Suprapubic skin (tissue), 4 donors: Measurements from ENCODE around the gene FLVCR1. TPM values are rescaled to one million over a fixed set of nuclear protein-coding genes. Genes with fewer than 3 reads are reported as not detected.
A peak's percentile ranks its signal among the peaks of the same experiment; 100 is the strongest.

Experiments used
- DNase-seq, 2 donors: peaks; one replicate each; pipeline ENCODE4 v3.0.0-alpha.2; 2019; ENCODE audit warnings: low spot score in 2 of 2
- H3K27ac ChIP-seq: fragments of 200-600 bp; sonication (generic); one replicate; pipeline ENCODE4 v1.5.1; 2019
- H3K27me3 ChIP-seq: fragments of 200-600 bp; sonication (generic); one replicate; pipeline ENCODE4 v1.5.1; 2019
- H3K36me3 ChIP-seq: fragments of 200-600 bp; sonication (generic); one replicate; pipeline ENCODE4 v1.5.1; 2019
- H3K4me1 ChIP-seq: fragments of 200-600 bp; sonication (generic); one replicate; pipeline ENCODE4 v1.5.1; 2019
- H3K4me3 ChIP-seq: fragments of 200-600 bp; sonication (generic); one replicate; pipeline ENCODE4 v1.5.1; 2019; ENCODE audit warnings: mild to moderate bottlenecking
- H3K9me3 ChIP-seq: fragments of 200-600 bp; sonication (generic); one replicate; pipeline ENCODE4 v1.5.1; 2019
- EP300 ChIP-seq: sonication (generic); formaldehyde crosslinking; IDR thresholded peaks from one replicate; pipeline ENCODE4 v1.6.1; 2017; ENCODE audit warnings: antibody characterized with exemption
- POLR2A ChIP-seq, 2 donors: fragments of 450-650 bp; IDR thresholded peaks; one replicate each; pipeline ENCODE4 v1.6.1; 2017; ENCODE audit warnings: antibody characterized with exemption in 2 of 2, mild to moderate bottlenecking in 2 of 2, moderate library complexity in 2 of 2
- POLR2AphosphoS5 ChIP-seq, 3 donors: sonication (generic); formaldehyde crosslinking; IDR thresholded peaks; one replicate each; pipeline ENCODE4 v1.6.1; 2017; ENCODE audit warnings: antibody characterized with exemption in 3 of 3
- WGBS: methylation state at CpG from one replicate; pipeline ENCODE4 v1.1.5; 2018; 5-methylcytosine and 5-hydroxymethylcytosine counted together
- total RNA-seq, 4 donors: library from RNA; depleted of rRNA; stranded (reverse); fragments of >200 nt; gene quantifications; one replicate each; pipeline ENCODE4 v1.1.0, GENCODE V29; 2016
- TF ChIP-seq, protein P1 (sequence below), 2 donors: fragments of 200-600 bp in 1 of 2; fragments of 450-650 bp in 1 of 2; sonication (generic) in 1 of 2; IDR thresholded peaks; one replicate each; pipeline ENCODE4 v1.5.1; 2016 to 2019; ENCODE audit warnings: antibody characterized with exemption in 2 of 2, mild to moderate bottlenecking in 1 of 2, moderate library complexity in 1 of 2

Gene FLVCR1
- 1 to 10 TPM; 4.3 to 8.5 (median 6.3) TPM for total RNA-seq

DNA sequence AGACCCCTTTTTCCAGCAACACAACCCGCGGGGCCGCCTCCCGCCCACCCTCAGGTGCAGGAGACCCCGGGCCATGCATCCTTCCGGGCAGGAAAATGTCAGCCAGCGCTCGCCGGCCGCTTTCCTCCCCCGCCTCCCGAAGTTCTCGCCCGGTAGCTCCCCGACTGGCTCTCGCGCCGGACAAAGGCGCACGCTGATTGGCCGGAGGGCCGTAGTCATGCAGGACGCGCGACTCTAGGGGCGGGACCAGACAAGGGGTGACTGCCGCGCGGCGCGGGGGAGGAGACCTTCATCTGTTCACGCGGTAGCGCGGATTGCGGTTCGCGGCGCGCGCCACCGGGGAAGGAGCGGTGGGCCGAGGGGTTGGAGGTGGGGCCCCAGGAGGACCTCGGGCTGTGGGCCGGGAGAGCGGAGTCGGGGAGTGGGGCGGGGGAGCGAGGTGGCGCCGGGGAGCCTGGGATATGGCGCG is at the start of gene FLVCR1:
FLVCR1 (plus strand) TSS at position 284 of the 469 bp plus-strand sequence; CDS start at position 462, 178 bp downstream.
- H3K4me1 ChIP-seq, result peaks cover 28% of the 10 kb centered on the region
- DNase-seq, result peak; percentile 98 to 99
- 1% methylated on average over 19 of the region's 54 CpGs for WGBS
- peak within 1 kb of the TSS; percentile 74 for H3K27ac ChIP-seq
- peak within 1 kb of the TSS; percentile 91 for H3K4me3 ChIP-seq
- H3K9me3 ChIP-seq, result no peaks in the 10 kb centered on the region
- no peaks in the 10 kb centered on the region for H3K36me3 ChIP-seq
- TF ChIP-seq POLR2A (IDR thresholded peaks at IDR 0.05), result peak in 1 of 2 donors; percentile 45
- no peak for TF ChIP-seq EP300
- no peaks in the 10 kb centered on the region for H3K27me3 ChIP-seq

DNA sequence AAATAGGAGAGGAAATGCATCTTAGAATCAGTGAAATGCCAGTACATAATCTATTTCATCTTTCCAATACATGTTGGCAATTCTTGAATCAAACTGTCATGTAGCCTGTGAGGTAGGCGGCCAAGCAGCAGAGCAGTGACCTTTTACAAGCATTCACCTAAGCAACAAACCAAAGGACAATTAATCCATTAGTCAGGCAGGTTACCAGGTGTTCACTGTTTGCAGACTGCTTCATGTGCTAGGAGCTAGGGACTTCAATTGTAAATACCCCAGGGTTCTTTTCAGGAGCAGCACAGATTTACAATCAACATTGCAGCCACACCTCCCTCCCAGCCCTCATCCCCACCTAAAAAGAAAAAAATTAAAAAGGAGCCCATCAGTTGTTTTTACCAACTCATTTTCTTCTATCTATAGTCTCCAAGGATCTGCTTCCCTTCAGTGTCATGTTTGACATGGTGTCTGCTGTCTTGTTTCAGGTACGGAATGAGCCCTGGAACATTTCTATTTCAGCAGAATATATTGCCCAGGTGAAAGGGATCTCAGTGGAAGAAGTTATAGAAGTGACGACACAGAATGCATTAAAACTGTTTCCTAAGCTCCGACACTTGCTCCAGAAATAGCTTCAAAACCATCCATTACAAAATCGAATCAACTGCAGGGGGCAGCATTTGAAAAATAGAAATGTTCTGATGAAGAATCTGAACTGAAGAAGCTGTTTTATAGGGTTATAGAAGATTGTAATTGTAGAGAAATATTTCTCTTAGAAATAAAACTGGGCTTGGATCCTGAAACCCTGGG is 43.3 kb upstream of the FLVCR1 start:
- H3K27ac ChIP-seq, result no peak overlapping the region
- no peaks in the 10 kb centered on the region for H3K4me1 ChIP-seq
- H3K36me3 ChIP-seq, result peaks cover 31% of the 10 kb centered on the region
- no peak overlapping the region for H3K4me3 ChIP-seq
- no peaks in the 10 kb centered on the region for H3K27me3 ChIP-seq
- DNase-seq, result no peak
- H3K9me3 ChIP-seq, result no peaks in the 10 kb centered on the region
- 55% methylated on average over 5 of the region's 5 CpGs for WGBS
- TF ChIP-seq EP300 (no peak), POLR2A (IDR thresholded peaks at IDR 0.05) (no peak), POLR2AphosphoS5 (IDR thresholded peaks at IDR 0.05) (no peak)
- TF ChIP-seq, protein P1, sequence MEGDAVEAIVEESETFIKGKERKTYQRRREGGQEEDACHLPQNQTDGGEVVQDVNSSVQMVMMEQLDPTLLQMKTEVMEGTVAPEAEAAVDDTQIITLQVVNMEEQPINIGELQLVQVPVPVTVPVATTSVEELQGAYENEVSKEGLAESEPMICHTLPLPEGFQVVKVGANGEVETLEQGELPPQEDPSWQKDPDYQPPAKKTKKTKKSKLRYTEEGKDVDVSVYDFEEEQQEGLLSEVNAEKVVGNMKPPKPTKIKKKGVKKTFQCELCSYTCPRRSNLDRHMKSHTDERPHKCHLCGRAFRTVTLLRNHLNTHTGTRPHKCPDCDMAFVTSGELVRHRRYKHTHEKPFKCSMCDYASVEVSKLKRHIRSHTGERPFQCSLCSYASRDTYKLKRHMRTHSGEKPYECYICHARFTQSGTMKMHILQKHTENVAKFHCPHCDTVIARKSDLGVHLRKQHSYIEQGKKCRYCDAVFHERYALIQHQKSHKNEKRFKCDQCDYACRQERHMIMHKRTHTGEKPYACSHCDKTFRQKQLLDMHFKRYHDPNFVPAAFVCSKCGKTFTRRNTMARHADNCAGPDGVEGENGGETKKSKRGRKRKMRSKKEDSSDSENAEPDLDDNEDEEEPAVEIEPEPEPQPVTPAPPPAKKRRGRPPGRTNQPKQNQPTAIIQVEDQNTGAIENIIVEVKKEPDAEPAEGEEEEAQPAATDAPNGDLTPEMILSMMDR (IDR thresholded peaks at IDR 0.05), result no peak

DNA sequence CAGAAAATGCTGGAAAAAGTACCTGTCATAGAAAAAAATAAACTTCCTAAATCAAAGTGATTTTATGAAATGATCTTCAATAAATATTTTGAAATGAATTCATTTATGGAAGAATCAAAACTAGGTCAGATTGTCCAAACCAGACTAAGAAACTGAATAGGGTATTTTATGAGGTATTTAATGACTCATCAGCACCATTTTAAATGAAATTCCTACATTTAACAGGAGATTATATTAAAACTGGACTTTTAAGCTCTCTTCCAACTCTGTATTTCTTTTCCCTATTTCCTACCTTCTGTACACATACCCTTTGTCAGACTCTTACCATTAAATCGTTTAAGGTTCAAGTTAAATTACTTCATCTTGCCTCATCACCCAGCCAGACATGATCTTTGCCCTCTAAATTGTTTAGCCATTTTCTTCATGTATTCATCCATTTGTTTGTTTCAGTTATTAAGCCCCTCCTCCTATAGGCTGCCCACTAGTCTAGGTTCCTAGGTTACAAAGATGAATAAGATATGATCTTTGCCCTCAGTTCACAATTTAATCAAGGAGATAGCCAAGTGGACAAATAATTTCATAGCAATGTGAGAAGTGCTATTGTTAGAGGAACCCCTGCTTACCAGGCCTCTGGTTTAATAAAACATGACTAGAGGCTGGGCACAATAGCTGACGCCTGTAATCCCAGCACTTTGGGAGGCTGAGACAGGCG is 41.4 kb upstream of the FLVCR1 start:
- no peak for TF ChIP-seq POLR2A (IDR thresholded peaks at IDR 0.05)
- TF ChIP-seq, protein P1 (IDR thresholded peaks at IDR 0.05), result no peak
- TF ChIP-seq POLR2AphosphoS5 (IDR thresholded peaks at IDR 0.05), result no peak
- TF ChIP-seq EP300, result no peak
- no peak overlapping the region for H3K27ac ChIP-seq
- no peak overlapping the region for H3K4me3 ChIP-seq
- H3K27me3 ChIP-seq, result no peaks in the 10 kb centered on the region
- no peak for DNase-seq
- H3K4me1 ChIP-seq, result no peaks in the 10 kb centered on the region
- WGBS, result 87% methylated on average over 3 of the region's 3 CpGs
- H3K36me3 ChIP-seq, result peaks cover 27% of the 10 kb centered on the region
- no peaks in the 10 kb centered on the region for H3K9me3 ChIP-seq

DNA sequence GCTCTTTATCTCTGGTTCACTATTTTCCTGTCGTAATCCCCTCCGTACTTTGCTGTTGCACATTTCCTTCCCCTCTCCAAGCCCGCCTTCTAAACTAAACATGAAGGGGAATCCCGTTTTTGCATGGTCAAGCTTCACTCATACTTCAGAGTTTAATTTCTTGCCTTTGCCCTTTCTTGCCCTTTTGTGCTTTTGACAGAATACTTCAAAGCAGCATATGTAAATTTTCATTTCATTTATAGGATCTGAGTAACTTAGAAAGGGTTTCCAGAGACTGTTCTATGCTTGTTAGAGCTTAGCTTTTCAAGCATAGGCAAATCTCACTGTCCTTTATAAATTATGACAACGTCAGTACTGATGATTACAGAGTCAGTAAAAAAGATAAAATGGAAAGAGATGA is 38.3 kb upstream of the FLVCR1 start:
- no peak overlapping the region for H3K27ac ChIP-seq
- no peaks in the 10 kb centered on the region for H3K4me1 ChIP-seq
- WGBS, result 29% methylated on average over 5 of the region's 5 CpGs
- TF ChIP-seq POLR2AphosphoS5 (IDR thresholded peaks at IDR 0.05) (no peak), EP300 (no peak), POLR2A (IDR thresholded peaks at IDR 0.05) (no peak)
- TF ChIP-seq, protein P1 (IDR thresholded peaks at IDR 0.05), result no peak
- DNase-seq, result no peak
- no peak overlapping the region for H3K4me3 ChIP-seq
- H3K36me3 ChIP-seq, result peaks cover 2% of the 10 kb centered on the region
- H3K9me3 ChIP-seq, result no peaks in the 10 kb centered on the region
- no peaks in the 10 kb centered on the region for H3K27me3 ChIP-seq

DNA sequence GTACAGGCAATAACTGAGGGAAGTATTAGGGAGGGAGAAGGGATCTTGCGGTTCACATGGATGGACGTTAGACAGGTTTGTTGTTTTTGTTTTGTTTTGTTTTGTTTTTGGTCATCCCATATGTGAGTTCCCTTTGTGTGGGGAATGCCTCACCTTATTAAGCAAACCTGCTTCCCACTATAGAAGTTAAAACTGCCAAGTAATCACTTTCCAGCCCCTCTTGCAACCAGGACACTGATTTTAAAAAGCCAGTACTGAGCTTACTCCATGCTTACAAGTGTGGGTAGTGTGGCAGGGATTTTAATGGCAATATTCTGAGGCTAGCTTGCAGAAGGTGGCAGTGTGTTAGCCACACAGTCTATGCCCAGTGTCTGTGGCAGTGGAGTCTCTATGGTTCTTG is 37.1 kb upstream of the FLVCR1 start:
- DNase-seq, result no peak
- no peaks in the 10 kb centered on the region for H3K36me3 ChIP-seq
- no peak overlapping the region for H3K27ac ChIP-seq
- no peak for TF ChIP-seq EP300
- TF ChIP-seq POLR2AphosphoS5 (IDR thresholded peaks at IDR 0.05), result no peak
- TF ChIP-seq, protein P1 (IDR thresholded peaks at IDR 0.05), result no peak
- no peak for TF ChIP-seq POLR2A (IDR thresholded peaks at IDR 0.05)
- H3K4me3 ChIP-seq, result no peak overlapping the region
- 91% methylated on average over 2 of the region's 2 CpGs for WGBS
- H3K27me3 ChIP-seq, result no peaks in the 10 kb centered on the region
- no peaks in the 10 kb centered on the region for H3K4me1 ChIP-seq
- peaks cover 5% of the 10 kb centered on the region for H3K9me3 ChIP-seq
